HG03558 (cell line): Measurements from ENCODE around the gene GMPPA.

Experiments used
- ATAC-seq: cut with Tn5 transposase; IDR thresholded peaks from one replicate; pipeline ENCODE4 v1.9.1; 2021; ENCODE audit warnings: moderate number of reproducible peaks; ENCODE audit not compliant: unreplicated experiment; ENCODE audit errors: extremely low read depth

GMPPA gene

GRCh38 chr2:219466816-219467735 lies 31.6 kb upstream of the GMPPA start:
- no peak for ATAC-seq

GRCh38 chr2:219467736-219468075 lies 31.0 kb upstream of the GMPPA start:
- ATAC-seq: no peak

GRCh38 chr2:219468410-219469185 lies 30.1 kb upstream of the GMPPA start:
- ATAC-seq: no peak

GRCh38 chr2:219469186-219469724 lies 29.4 kb upstream of the GMPPA start:
- no peak for ATAC-seq

GRCh38 chr2:219470429-219470828 lies 28.3 kb upstream of the GMPPA start:
- ATAC-seq: no peak

DNA sequence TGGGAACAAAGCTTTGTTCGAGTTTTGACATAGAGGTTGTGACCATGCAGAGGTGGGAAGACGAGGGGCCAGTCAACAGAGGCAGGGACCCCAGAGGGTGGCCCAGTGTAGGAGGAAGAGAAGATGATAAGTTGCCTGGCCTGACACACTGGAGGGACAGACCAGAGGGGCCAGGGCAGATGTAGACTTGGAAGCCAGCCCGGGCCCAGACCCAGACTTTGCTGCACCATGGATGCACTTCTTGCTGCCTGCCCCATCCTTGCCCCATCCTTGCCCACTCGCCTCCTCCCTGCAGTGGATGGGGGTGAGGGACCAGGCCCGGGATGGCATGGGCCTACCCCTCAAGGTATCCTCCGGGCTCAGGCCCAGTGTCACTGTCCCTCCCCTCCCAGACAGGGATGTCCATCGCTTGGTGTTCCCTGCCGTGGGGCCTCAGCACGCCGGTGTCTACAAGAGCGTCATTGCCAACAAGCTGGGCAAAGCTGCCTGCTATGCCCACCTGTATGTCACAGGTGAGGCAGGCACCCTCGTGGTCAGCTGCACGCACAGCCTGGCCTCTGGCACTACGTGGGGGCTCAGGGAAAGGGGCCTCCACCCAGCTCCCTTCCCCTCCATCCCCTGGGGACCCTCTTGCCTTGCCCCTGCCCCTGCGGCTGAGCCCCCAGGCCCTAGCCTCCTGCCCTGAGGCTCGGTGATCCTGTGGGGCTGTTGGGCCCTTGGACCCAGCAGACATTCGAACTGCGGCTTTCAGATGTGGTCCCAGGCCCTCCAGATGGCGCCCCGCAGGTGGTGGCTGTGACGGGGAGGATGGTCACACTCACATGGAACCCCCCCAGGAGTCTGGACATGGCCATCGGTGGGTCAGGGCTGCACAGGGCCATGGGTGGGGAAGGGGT lies 27.0 kb upstream of the GMPPA start:
- no peak for ATAC-seq

DNA sequence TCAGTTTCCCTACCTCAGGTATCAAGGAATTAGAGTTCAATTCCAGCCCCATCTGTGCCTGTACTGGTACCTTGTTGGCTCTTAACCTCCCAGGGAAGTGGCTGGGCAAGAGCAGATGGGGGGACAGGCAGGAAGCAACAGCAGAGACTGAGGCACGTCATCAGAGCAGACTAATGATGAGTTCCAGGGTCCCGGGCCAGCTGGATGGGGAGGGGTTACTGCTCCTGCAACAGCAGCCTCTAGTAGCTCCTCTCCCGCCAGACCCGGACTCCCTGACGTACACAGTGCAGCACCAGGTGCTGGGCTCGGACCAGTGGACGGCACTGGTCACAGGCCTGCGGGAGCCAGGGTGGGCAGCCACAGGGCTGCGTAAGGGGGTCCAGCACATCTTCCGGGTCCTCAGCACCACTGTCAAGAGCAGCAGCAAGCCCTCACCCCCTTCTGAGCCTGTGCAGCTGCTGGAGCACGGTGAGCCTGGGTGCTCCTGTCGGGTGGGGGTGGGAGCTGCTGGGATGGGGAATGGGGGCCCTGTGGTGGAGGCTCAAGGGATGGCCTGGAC lies 26.0 kb upstream of the GMPPA start:
- ATAC-seq: no peak

DNA sequence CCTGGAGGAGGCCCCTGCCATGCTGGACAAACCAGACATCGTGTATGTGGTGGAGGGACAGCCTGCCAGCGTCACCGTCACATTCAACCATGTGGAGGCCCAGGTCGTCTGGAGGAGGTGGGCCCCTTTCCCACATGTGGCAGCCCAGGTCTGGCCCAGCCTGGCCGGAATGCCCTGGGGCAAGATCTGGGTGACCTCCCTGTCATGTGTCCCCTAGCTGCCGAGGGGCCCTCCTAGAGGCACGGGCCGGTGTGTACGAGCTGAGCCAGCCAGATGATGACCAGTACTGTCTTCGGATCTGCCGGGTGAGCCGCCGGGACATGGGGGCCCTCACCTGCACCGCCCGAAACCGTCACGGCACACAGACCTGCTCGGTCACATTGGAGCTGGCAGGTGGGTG lies 25.2 kb upstream of the GMPPA start:
- ATAC-seq: no peak

- ATAC-seq: no peak
These were observed 24.2 kb upstream of the GMPPA start for GRCh38 chr2:219474285-219475060.

- ATAC-seq: no peak
These were observed 23.4 kb upstream of the GMPPA start for GRCh38 chr2:219475278-219475677.

- ATAC-seq: no peak
These were observed 22.7 kb upstream of the GMPPA start for GRCh38 chr2:219475697-219476651.

DNA sequence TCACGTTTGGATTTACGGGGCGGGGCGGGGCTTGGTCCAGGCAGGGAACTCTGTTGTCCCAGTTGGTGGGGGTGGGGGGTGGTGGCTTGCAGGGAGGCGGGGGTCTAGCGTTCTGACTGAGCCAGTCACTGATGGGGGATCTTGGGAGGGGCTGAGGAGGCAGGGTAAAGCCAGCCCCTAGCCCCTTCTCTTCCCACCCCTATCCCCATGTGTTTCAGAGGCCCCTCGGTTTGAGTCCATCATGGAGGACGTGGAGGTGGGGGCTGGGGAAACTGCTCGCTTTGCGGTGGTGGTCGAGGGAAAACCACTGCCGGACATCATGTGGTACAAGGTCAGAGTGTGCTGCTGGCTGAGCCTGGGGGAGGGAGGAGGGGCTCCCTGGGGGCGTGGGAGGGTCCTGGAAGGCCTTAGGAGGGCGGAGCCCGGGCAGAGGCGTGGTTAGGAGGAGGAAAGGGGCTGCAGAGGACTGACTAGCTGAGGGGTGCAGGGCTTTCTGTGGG lies 22.0 kb upstream of the GMPPA start:
- no peak for ATAC-seq

GRCh38 chr2:219477179-219477578 lies 21.5 kb upstream of the GMPPA start:
- ATAC-seq: no peak

- ATAC-seq: no peak
These were observed 20.9 kb upstream of the GMPPA start for GRCh38 chr2:219477815-219478214.

DNA sequence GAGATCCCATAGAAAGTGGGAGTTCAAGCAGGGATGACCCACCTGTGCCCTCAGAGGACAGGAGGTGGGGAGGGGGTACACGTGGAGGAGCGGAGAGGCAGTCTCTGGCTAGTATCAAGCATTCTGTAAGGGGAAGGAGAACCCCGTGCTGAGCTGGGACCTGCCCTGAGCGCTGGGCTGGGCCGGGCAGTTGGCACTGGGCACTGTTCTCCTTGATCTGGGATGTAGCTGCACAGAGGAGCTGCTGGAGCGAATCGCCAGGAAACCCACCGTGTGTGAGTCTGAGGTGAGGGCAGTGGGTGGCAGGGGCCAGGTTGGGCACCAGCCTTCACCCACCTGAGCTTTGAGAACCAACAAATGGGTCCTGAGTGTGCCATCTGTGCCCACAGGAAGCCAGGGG lies 19.8 kb upstream of the GMPPA start:
- ATAC-seq: no peak

- no peak for ATAC-seq
These were observed 18.7 kb upstream of the GMPPA start for GRCh38 chr2:219480004-219480403.

- ATAC-seq: no peak
These were observed 15.9 kb upstream of the GMPPA start for GRCh38 chr2:219482674-219483405.
